GM23338 (cell line): ENCODE measurements around the gene NDUFAF7. TPM values are rescaled to one million over a fixed set of nuclear protein-coding genes. Genes with fewer than 3 reads are reported as not detected.

Experiments
- ATAC-seq: fragments of 200-7000 bp; cut with Tn5 transposase; 3 replicates; pipeline ENCODE4 v1.9.1; 2020
- DNase-seq: peaks from one replicate; pipeline ENCODE4 v3.0.0-alpha.2; 2015; ENCODE audit warnings: low spot score
- H2AFZ ChIP-seq: fragments of 200-600 bp; sonication (generic); 2 replicates; pipeline ENCODE4 v1.8.0; 2016; ENCODE audit warnings: antibody characterized with exemption, mild to moderate bottlenecking, moderate library complexity
- H3F3A ChIP-seq: fragments of 200-600 bp; sonication (generic); replicated peaks from 2 replicates; pipeline ENCODE4 v1.8.0; 2017; ENCODE audit warnings: antibody characterized with exemption, mixed run types, low read depth
- H3K27ac ChIP-seq: fragments of 200-600 bp; sonication (generic); 2 replicates; pipeline ENCODE4 v1.6.1; 2016; ENCODE audit warnings: low read depth
- H3K27me3 ChIP-seq: fragments of 200-600 bp; sonication (generic); 2 replicates; pipeline ENCODE4 v1.8.0; 2016; ENCODE audit warnings: mild to moderate bottlenecking, mixed run types, moderate library complexity; ENCODE audit not compliant: insufficient read depth
- H3K36me3 ChIP-seq: fragments of 200-600 bp; sonication (generic); 2 replicates; pipeline ENCODE4 v1.8.0; 2016; ENCODE audit warnings: mild to moderate bottlenecking; ENCODE audit not compliant: insufficient read depth
- H3K4me1 ChIP-seq: fragments of 200-600 bp; sonication (generic); 2 replicates; pipeline ENCODE4 v1.8.0; 2016; ENCODE audit warnings: mild to moderate bottlenecking, moderate library complexity; ENCODE audit not compliant: insufficient read depth
- H3K4me2 ChIP-seq: fragments of 200-600 bp; sonication (generic); 2 replicates; pipeline ENCODE4 v1.7.1; 2017; ENCODE audit warnings: mixed run types
- H3K4me3 ChIP-seq: fragments of 200-600 bp; sonication (generic); 2 replicates; pipeline ENCODE4 v1.6.1; 2016; ENCODE audit warnings: mixed run types
- H3K79me2 ChIP-seq: fragments of 200-600 bp; sonication (generic); replicated peaks from 2 replicates; pipeline ENCODE4 v1.8.0; 2017; ENCODE audit warnings: mild to moderate bottlenecking; ENCODE audit not compliant: insufficient read depth
- H3K9me2 ChIP-seq: fragments of 200-600 bp; sonication (generic); 2 replicates; pipeline ENCODE4 v1.8.0; 2017; ENCODE audit not compliant: insufficient read depth
- H4K20me1 ChIP-seq: fragments of 200-600 bp; sonication (generic); replicated peaks from 2 replicates; pipeline ENCODE4 v1.8.0; 2017; ENCODE audit warnings: mild to moderate bottlenecking; ENCODE audit not compliant: insufficient read depth
- H3K27ac Mint-ChIP-seq: 2 replicates; pipeline ENCODE4 v1.8.0; 2020; ENCODE audit warnings: inconsistent platforms, mild to moderate bottlenecking, moderate library complexity, mixed read lengths
- H3K27me3 Mint-ChIP-seq: 3 replicates; pipeline ENCODE4 v1.8.0; 2022; ENCODE audit warnings: low read depth, mild to moderate bottlenecking, moderate library complexity, mixed read lengths, inconsistent platforms; ENCODE audit not compliant: insufficient read depth, poor library complexity
- H3K36me3 Mint-ChIP-seq: 3 replicates; pipeline ENCODE4 v1.8.0; 2021; ENCODE audit warnings: low read depth, mild to moderate bottlenecking, inconsistent platforms, moderate library complexity, mixed read lengths
- H3K4me1 Mint-ChIP-seq: 3 replicates; pipeline ENCODE4 v1.8.0; 2020; ENCODE audit warnings: mild to moderate bottlenecking, inconsistent platforms, mixed read lengths
- H3K4me3 Mint-ChIP-seq: 3 replicates; pipeline ENCODE4 v1.8.0; 2021; ENCODE audit warnings: moderate library complexity, mild to moderate bottlenecking, inconsistent platforms, mixed read lengths
- H3K9me3 Mint-ChIP-seq: 3 replicates; pipeline ENCODE4 v1.8.0; 2020; ENCODE audit warnings: moderate library complexity, mild to moderate bottlenecking, inconsistent platforms, mixed read lengths
- CREB1 ChIP-seq: fragments of 250-450 bp; sonication (Bioruptor Pico); IDR thresholded peaks from 2 replicates; pipeline ENCODE4 v1.5.0; 2020; ENCODE audit warnings: low read depth, mild to moderate bottlenecking, moderate library complexity
- CTCF ChIP-seq, 2 experiments: fragments of 200-600 bp in 1 of 2; sonication (generic) in 1 of 2; conservative IDR thresholded peaks; 2 replicates each; pipeline versions ENCODE4 v1.5.1 to v1.6.1; 2016 to 2017; ENCODE audit warnings: antibody characterized with exemption in 2 of 2, low read depth in 2 of 2, mild to moderate bottlenecking in 2 of 2, moderate library complexity in 1 of 2
- EZH2 ChIP-seq: fragments of 200-600 bp; sonication (generic); IDR thresholded peaks from one replicate; pipeline ENCODE4 v1.8.0; 2017; ENCODE audit warnings: antibody characterized with exemption, mild to moderate bottlenecking, low read depth; ENCODE audit not compliant: unreplicated experiment
- EZH2phosphoT487 ChIP-seq: fragments of 200-600 bp; sonication (generic); IDR thresholded peaks from one replicate; pipeline ENCODE4 v1.8.1; 2018; ENCODE audit warnings: antibody characterized with exemption; ENCODE audit not compliant: unreplicated experiment
- JUNB ChIP-seq: IDR thresholded peaks from one replicate; pipeline ENCODE4 v1.6.1; 2016; ENCODE audit warnings: antibody characterized with exemption; ENCODE audit not compliant: unreplicated experiment
- POLR2AphosphoS5 ChIP-seq: IDR thresholded peaks from 2 replicates; pipeline ENCODE4 v1.6.1; 2016; ENCODE audit warnings: antibody characterized with exemption, low read depth
- REST ChIP-seq: IDR thresholded peaks from one replicate; pipeline ENCODE4 v1.6.1; 2018; ENCODE audit warnings: antibody characterized with exemption; ENCODE audit not compliant: unreplicated experiment
- ZNF331 ChIP-seq: fragments of 250-450 bp; sonication (Bioruptor Pico); IDR thresholded peaks from 2 replicates; pipeline ENCODE4 v1.5.0; 2020; ENCODE audit warnings: low read depth, mild to moderate bottlenecking, moderate library complexity
- ZNF462 ChIP-seq: fragments of 250-450 bp; sonication (Bioruptor Pico); IDR thresholded peaks from 2 replicates; pipeline ENCODE4 v1.5.0; 2020; ENCODE audit warnings: mild to moderate bottlenecking, moderate library complexity
- polyA plus RNA-seq: library from polyadenylated mRNA; unstranded; fragments of >200 nt; fragmentation: Nextera tagmentation; extraction: Ambion mirVana; gene quantifications from 2 replicates; pipeline ENCODE4 v1.2.1, GENCODE V29; 2016
- total RNA-seq: library from RNA; depleted of rRNA; stranded (reverse); fragments of >200 nt; shearing (Covaris generic); gene quantifications from 2 replicates; pipeline ENCODE4 v1.2.3, GENCODE V29; 2014

Gene NDUFAF7
- total and polyA plus RNA-seq, 2 experiments from 2014 or later: 47.4 to 58.2 TPM

- TF ChIP-seq EZH2phosphoT487: no peak
These were observed 877 bp upstream of the NDUFAF7 start (continued) for GRCh38 chr2:37230581-37230980.

- ATAC-seq (peak; percentile 30), DNase-seq (peak; percentile 24)
- no peak overlapping the region for H3K4me3 Mint-ChIP-seq
- H3K4me1 Mint-ChIP-seq: peaks cover 23% of the 10 kb centered on the region
- peaks cover 20% of the 10 kb centered on the region for H3F3A ChIP-seq
- H3K27ac Mint-ChIP-seq: no peak overlapping the region
- H3K36me3 Mint-ChIP-seq: peaks cover 53% of the 10 kb centered on the region
- H3K27me3 ChIP-seq: no peaks in the 10 kb centered on the region
- peaks cover 5% of the 10 kb centered on the region; the same call in 1 of the 2 replicates for H3K9me2 ChIP-seq
- peaks cover 100% of the 10 kb centered on the region for H3K79me2 ChIP-seq
- TF ChIP-seq ZNF462 (CRISPR knock-in tag): no peak
- TF ChIP-seq EZH2: no peak
- no peak for TF ChIP-seq POLR2AphosphoS5
- TF ChIP-seq REST: no peak
- no peak for TF ChIP-seq CTCF (conservative IDR thresholded peaks at IDR 0.05; ENCODE audit: low read depth in 2 of 2)
- TF ChIP-seq CREB1 (CRISPR knock-in tag): no peak
- TF ChIP-seq ZNF331 (CRISPR knock-in tag): no peak
- no peak for TF ChIP-seq JUNB
- H2AFZ ChIP-seq: peak overlapping the region; percentile 77; the same call in 1 of the 2 replicates
- H4K20me1 ChIP-seq: peaks cover 18% of the 10 kb centered on the region
- H3K4me1 ChIP-seq: peaks cover 45% of the 10 kb centered on the region
- H3K4me2 ChIP-seq: peak overlapping the region; percentile 86
- no peaks in the 10 kb centered on the region for H3K27me3 Mint-ChIP-seq
- peaks cover 21% of the 10 kb centered on the region for H3K36me3 ChIP-seq
- H3K4me3 ChIP-seq: peak overlapping the region; percentile 95
- H3K9me3 Mint-ChIP-seq: no peaks in the 10 kb centered on the region
- H3K27ac ChIP-seq: peak overlapping the region; percentile 76; the same call in 1 of the 2 replicates
These were observed 874 bp downstream of the NDUFAF7 start for GRCh38 chr2:37232131-37232933.
